Muscle of back (tissue), 11 donors: Measurements from ENCODE around the gene SFMBT2. TPM values are rescaled to one million over a fixed set of nuclear protein-coding genes. Genes with fewer than 3 reads are reported as not detected.
"Not testable (repeated sequence)": the region's sequence is repeated elsewhere in the genome, so short reads cannot be mapped to it uniquely, and the experiment has no call there.

Experiments
- DNase-seq, 3 donors: peaks; one replicate each; pipeline versions ENCODE4 v3.0.0 to v3.0.0-alpha.2; 2013
- polyA plus RNA-seq, 10 donors: library from polyadenylated mRNA; unstranded; fragments of 120-200 nt; gene quantifications; one replicate each; pipeline ENCODE4 v1.2.1, GENCODE V29; 2013; ENCODE audit not compliant: insufficient read length in 10 of 10

The SFMBT2 gene
- polyA plus RNA-seq, 10 donors, result 7.0 to 11.4 (median 8.2) TPM

DNA sequence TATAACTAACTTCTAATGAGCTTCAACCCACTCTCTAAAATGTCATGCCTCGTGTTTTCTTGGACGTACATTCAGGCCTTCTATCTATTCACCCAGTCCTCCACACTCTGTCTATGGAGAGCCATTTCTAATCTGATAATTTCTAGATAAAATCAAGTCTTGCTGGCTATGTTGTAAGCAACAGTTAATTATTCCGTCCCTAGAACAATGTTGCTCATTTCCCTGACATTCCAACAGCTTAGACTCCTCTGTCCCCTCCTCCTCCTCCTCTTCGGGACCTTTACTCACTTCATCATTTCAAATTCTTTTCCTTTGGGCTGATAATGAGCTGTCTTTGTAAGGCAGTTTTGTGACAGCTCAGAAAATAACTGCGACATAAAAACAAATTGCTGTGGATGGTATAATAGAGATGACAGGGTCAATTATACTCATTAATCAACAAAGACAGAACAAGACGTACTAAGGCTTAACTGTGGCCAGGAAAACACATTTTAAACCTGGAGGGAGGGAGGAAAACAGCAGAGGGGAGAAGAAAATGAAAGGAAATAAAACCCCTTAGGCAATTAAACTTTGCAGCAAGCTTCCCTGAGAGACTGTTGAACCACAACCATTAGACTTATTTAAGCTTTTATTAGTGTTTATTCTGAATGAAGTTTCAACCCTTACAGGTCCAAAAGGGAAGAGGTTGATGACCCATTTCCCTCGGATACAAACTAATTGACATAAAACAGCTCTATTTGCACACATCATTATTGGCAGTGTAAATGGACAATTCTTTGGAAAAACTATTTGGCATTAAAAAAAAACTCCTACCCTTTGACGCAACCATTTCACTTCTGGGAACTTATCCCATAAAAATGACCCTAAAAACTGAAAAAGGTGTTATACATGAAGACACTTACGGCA lies 179.1 kb downstream of the SFMBT2 start:
- DNase-seq, result no peak

GRCh38 chr10:7230951-7231350 lies 179.9 kb downstream of the SFMBT2 start:
- DNase-seq, result no peak

- no peak for DNase-seq
These were observed 180.8 kb downstream of the SFMBT2 start for GRCh38 chr10:7230036-7230435.

DNA sequence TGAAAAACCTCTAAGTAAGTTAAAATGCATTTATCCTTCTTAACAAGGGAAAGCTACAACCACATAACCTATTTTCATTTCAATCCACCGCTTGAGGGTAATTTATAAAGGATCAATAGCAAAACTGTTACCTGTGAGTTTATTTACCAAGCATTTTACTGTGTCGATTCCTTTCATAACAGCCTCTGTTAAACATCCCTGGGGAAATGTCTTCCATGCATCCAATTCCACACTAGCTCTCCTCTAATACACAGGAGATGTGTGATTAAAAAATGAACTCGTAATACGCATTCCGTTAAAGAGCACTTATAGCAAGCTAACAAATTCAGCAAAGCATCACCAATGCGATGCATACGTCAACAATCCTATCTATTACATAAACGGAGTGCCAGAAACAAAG lies 185.7 kb downstream of the SFMBT2 start:
- no peak for DNase-seq

DNA sequence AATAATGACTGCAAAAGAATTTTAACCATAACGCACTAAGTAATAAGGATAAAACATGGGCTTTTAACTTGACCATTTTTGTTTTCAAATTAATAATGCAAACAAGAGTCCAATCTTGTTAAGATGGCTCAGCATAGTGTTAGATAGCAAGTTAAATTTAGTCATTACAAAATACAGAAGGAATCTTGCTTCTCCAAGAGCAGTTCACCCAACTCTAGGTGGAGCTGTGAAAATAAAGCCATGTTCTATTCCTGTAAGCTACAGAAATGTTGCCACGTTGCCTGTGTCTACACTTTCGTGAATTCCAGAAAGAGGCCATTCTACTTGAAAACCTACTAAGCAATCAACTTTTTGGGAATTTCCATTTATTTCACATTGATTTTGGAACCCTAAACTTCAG lies 191.9 kb downstream of the SFMBT2 start:
- no peak for DNase-seq

- not testable (repeated sequence) for DNase-seq
These were observed 198.1 kb downstream of the SFMBT2 start for GRCh38 chr10:7212696-7213095.

DNA sequence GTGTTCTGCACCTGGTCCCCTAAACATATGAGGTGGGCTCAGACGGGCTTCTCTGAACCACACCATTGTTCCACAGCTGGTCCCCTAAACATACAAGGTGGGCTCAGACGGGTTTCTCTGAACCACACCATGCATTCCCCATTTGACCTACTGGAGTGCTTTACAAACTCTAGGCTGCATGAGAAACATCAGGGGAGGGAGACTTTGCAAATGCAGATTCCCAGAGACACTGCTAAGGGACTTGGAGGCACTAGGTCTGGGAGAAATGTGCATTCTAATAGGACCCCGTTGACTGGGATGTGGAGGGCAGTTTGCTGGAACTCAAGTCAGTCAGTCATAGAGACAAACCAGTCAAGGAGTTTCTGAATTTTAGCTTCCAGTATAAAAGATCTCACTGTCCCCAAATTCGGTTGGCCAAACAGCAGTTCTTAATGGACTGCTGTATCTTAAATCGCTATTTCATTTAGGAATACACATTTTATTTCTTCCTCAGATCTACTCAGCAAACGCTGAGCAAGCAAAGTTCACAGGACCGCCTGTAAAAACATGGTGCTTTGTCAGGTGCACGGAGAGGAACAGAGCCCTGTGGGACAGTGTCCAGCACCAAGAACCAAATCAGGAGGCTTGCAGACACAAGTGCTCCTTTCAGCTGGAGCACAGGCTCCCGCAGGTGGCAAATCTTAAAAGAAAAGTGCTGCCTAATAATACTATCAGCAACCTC lies 198.8 kb downstream of the SFMBT2 start:
- no peak for DNase-seq

DNA sequence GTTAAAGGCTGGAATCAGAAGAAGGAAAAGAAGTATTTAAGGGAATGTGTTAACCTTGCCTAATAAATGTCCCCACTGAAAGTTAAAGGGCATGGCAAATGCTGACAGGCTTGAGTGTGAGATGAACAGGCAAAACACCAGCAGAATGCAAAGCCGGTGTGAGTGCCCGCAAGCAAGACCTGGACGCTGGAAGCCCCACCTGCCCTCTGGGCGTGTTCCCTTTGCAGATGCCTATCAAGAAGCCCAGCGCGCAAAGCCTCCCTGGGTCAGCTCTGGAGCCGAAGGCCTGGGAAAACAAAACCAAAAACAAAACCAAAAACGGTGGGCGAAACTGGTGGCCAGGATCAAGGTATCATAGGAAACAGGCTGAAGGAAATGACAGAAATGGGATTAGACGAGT lies 200.3 kb downstream of the SFMBT2 start:
- DNase-seq, result no peak

- no peak for DNase-seq
These were observed 201.4 kb downstream of the SFMBT2 start for GRCh38 chr10:7209458-7209857.

DNA sequence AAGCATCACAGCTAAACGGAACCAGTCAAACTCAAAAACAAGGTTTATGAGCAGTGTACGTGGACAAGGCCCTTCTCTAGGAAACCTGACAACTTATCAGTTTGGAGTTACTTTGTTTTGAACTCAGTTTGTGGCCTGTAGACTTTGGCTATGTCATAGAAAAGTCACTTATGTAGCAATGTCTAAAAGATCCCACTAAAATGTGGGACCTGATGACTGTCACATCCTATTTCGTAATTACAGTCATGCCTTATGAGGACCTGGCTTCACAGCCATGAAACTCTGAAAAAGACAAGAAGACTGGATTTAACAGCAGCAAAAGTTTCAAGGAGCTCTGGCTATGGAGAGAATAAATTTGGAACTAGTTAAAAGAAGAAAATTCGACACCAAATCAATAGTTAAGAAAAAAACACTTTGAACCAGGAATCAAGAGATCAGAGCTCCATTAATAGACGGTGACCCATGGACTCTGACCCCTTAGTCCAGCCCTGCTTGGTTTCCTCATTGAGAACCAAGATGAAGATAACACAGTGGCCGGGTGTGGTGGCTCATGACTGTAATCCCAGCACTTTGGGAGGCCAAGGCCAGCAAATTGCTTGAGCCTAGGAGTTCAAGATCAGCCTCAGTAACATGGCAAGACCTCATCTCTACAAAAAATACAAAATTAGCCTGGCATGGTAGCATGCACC lies 204.3 kb downstream of the SFMBT2 start:
- DNase-seq, result no peak

DNA sequence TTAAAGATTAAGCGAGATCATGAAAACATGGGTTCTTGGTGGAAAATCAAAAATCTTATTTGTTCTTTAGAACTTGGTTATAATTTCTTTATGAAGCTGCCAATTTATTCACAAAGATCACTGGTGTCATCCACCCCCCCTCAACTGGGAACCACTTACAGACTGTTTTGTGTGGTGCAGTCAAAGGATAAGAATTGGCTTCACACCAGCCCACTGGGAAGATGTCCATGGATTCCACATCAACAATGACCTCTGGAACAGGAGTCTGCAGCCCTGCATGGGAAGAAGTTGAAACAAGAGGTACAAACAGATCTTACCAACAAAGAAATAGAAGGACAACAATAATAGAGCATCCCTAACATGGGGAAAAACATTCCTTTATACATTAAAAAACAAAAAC lies 205.2 kb downstream of the SFMBT2 start:
- no peak for DNase-seq

- peak in 2 of 3 donors; percentile 33 to 46 for DNase-seq
These were observed 208.0 kb downstream of the SFMBT2 start for GRCh38 chr10:7202793-7203355.

GRCh38 chr10:7199152-7199760 lies 211.6 kb downstream of the SFMBT2 start:
- no peak for DNase-seq

GRCh38 chr10:7196284-7196683 lies 214.6 kb downstream of the SFMBT2 start:
- DNase-seq, result no peak

- no peak for DNase-seq
These were observed 215.7 kb downstream of the SFMBT2 start for GRCh38 chr10:7195118-7195517.

- DNase-seq, result no peak
These were observed 216.3 kb downstream of the SFMBT2 start for GRCh38 chr10:7194571-7194970.

- no peak for DNase-seq
These were observed 217.5 kb downstream of the SFMBT2 start for GRCh38 chr10:7193369-7193768.

- no peak for DNase-seq
These were observed 217.9 kb downstream of the SFMBT2 start for GRCh38 chr10:7192831-7193361.

GRCh38 chr10:7192061-7192460 lies 218.8 kb downstream of the SFMBT2 start:
- DNase-seq, result peak in 1 of 3 donors; percentile 32

DNA sequence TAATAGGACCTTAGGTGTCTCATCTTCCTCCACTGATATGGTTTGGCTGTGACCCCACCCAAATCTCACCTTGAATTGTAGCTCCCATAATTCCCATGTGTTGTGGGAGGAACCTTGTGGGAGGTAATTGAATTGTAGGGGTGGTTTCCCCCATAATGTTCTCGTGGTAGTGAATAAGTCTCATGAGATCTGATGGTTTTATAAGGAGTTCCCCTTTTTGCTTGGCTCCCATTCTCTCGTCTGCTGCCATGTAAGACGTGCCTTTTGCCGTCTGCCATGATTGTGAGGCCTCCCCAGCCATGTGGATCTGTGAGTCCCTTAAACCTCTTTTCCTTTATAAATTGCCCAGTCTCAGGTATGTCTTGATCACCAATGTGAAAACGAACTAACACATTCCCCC lies 220.1 kb downstream of the SFMBT2 start:
- not testable (repeated sequence) for DNase-seq

DNA sequence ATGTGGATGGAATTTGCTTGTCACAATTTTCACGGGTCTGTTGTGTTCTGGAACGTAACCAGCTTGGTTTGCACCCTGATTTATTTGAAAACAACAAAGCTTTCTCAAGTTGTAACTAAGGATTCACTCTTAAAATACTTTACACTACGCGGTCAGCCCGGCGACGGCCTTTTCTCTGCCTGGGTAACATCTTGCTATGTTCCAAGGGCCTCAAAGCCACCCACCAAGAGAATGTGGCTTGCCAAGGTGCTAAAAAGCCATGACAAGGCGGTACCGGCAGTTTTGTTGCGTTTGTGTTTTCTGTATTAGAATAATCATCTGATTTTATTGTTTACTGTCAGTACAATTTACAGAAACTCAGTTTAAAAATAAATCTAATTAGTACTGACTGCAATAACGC lies 220.9 kb downstream of the SFMBT2 start:
- DNase-seq, result no peak
